HG02678 (cell line): ENCODE data around the gene SH3GL2.

Source experiments
- ATAC-seq: cut with Tn5 transposase; IDR thresholded peaks from one replicate; pipeline ENCODE4 v1.9.1; 2021; ENCODE audit warnings: mild to moderate bottlenecking, moderate library complexity; ENCODE audit not compliant: unreplicated experiment

SH3GL2 gene

GRCh38 chr9:17802249-17802857 lies 223.5 kb downstream of the SH3GL2 start:
- ATAC-seq: no peak

DNA sequence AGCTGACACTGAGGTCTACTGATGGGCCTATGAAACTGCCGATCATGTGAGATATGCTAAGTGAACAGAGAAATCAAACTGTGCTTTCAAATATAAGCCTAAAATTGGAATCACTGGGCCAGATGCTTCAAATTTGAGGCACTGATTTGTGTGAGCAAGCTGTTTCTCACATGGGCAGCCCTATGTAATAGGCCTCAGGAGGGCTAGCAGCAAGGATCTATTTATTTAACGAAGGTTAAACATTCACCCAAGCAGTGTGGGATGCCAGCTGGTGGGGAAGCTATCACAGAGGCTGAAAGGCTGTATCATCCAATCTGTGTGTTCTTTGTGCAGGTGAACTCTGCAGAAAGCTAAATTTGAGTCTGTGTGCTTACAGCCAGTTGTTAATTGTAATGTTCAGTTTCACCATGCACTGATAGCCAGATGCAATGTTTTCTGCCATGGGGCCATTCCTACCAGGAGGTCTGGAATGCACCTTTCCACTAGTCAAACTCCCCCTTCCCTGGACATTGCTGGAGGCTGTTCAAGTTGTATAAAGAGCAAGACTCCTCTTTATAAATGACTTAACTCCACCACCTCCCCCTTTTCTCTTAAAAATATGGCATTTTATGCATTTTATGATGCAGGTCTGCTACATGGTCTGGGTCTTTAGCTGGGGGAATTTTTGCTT lies 228.9 kb downstream of the SH3GL2 start:
- ATAC-seq: no peak

GRCh38 chr9:17810317-17810716 lies 231.5 kb downstream of the SH3GL2 start:
- no peak for ATAC-seq

- ATAC-seq: no peak
These were observed 232.1 kb downstream of the SH3GL2 start for GRCh38 chr9:17810728-17811571.

DNA sequence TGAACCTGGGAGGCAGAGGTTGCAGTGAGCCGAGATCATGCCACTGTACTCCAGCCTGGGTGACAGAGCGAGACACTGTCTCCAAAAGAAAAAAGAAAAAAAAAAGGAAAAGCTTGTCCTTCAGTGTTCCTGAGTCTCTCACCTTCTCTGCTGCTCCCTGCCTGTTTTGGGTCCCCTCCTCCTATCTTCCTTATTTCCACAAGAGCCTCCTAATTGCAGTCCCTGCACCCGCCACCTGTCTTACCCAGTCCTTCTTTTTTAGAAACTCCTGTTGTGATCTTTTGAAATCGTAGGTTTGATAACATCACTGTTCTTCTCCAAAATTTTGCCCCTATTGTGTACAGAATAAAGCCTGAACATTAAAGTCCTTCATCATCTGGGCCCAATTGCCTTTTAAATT lies 234.9 kb downstream of the SH3GL2 start:
- no peak for ATAC-seq

DNA sequence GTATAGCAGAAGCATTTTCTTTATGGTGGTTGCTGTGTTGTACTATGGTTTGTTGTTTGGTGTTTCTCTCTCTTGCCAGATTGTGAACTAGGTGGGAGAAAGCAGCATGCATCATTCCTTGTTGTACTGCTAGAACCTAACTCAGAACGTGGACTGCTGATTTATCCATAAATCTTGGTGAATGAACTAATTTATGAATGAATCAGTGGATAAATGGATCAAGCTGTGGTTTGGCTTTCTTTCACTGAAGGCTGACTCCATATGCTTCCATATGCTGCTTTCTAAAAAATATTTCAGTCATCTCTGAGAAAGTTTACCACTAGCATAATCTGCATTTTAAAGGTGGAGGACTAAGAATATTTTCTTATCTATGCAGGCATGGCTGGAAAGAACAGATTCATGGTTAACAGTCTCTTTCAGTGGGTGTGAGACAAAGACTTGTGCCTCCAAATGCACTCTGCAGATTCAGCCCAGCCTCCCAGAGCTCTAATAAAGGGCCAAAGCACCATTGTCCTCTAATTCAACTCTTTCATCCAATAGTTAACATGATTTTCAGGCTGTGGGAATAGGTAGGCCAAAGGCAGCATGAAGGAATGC lies 237.7 kb downstream of the SH3GL2 start:
- ATAC-seq: no peak

DNA sequence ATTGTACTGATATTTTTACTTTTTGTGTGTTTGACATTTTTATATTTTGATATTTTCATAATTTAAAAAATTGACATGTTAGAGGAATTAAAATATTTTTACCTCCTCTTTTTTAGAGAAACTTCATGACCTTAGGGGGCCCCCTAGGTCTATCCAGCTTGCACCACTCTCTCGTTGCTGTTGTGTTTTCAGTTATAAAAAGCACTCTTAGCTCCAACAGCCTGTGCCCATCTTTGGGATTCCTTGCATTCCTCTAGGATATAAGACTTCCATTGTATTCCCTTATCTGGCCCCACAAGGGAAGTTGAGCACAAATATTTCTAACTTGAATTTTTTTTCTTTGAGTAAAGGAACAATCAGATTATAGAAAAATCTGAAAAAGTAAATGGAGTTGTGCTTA lies 245.3 kb downstream of the SH3GL2 start:
- ATAC-seq: no peak

DNA sequence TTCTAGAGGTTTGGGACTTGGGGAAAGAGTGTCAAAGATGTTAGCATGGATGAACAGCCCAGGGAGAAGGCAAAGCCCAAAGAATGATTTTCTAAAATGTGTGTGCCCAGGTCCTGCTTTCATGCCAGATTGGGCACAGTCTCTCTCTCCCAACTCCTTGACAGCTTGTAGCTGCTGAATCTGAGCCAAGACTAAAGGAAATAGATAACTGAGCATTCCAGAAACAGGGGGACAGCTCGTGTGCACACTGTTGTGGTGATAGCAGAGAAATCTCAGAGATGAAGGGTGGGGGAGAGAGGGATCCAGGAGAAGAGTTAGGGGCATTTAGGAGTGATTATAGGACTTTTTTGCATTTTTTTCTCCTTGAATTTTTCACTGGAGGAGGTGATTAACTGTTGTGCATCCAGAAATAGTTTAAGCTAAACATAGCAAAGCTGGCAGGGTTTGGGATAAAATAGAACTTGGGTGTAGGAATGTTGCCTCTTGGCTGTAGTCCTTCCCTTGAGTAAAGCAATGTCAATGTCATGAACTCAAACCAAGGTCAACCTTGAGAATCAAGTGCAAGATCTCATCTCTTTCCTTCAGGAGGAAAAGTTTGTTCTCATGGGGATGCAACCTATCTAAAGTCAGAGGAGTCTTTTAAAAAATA lies 245.9 kb downstream of the SH3GL2 start:
- no peak for ATAC-seq

DNA sequence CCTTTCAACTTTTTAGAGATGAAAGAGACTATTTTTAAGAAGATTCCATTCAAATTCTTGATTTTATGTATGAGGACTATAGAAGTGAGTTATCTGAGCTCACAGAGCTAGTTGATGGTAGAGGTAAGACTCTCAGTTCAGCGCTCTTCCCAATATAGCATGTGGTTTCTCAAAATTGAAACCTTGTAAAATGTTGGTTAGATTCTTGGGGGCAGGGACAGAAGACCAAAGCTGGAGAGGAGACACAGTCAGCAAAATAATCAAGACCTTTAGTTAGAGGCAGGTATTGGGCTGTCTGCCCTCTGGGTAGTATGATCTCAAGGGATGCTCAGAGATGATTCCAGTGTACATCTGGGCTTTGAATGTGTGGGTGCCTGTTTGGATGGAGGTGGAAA lies 246.4 kb downstream of the SH3GL2 start:
- ATAC-seq: no peak

DNA sequence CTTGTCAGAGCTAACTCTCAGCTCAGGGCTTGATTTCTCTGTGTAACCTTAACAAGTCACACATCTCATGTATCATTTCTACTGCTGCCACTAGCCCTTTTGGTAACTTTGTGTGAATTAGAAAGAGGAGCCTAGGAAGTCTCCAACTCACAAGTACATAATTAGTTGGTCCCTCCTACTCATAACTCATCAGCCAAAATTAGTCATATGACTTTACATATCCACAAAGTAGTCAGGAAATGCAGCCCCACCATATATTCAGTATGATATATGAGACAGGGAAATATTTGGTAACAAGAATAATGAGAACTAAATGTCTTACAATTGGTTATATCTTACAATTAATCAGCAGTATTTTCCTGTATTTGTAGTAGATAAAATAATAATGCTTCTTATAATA lies 250.2 kb downstream of the SH3GL2 start:
- no peak for ATAC-seq

GRCh38 chr9:17829812-17830385 lies 251.0 kb downstream of the SH3GL2 start:
- no peak for ATAC-seq

- ATAC-seq: no peak
These were observed 253.9 kb downstream of the SH3GL2 start for GRCh38 chr9:17832812-17833211.

DNA sequence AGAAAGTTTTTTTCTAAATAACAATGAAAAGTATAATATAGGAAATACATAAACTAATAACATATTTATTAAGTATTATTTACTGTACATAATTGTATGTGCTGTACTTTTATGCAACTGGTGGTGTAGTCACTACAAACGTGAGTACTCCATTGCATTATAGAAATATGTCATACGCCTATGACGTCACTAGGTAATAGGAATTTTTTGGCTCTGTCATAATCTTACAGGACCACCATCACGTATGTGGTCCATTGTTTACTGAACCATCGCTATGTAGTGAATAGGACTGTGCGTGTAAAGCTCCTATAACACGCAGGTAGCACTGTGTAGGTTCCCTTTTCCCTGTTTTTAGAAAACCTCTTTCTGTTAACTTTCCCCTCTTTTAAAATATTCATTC lies 255.0 kb downstream of the SH3GL2 start:
- no peak for ATAC-seq

- no peak for ATAC-seq
These were observed 259.1 kb downstream of the SH3GL2 start for GRCh38 chr9:17837965-17838364.

- no peak for ATAC-seq
These were observed 260.9 kb downstream of the SH3GL2 start for GRCh38 chr9:17839776-17840175.

DNA sequence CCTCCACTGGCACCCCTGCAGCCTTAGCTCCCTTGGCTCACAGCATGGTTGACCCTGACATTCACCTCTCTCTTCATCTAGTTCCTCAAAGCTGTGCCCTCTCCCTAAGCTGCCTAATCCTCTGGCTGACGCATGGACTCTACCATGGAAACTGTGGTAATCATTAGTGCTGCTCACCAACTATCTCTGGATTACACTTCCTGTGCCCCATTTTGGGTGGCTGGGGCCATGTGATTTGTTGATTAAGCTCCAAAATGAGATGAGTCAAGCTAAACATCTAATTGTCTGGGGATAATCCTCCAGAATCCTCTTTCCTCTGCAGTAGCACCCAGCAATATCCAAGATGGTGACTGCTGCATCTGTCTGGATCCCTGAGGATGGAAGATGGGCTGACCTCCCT lies 264.4 kb downstream of the SH3GL2 start:
- ATAC-seq: no peak
